ENCODE data around the gene NLRC3. TPM values are rescaled to one million over a fixed set of nuclear protein-coding genes. Genes with fewer than 3 reads are reported as not detected.

NLRC3 gene
- total and polyA plus RNA-seq, 3 donors from 2014 or later: 0.76 to 3.0 (median 1.9) TPM

DNA sequence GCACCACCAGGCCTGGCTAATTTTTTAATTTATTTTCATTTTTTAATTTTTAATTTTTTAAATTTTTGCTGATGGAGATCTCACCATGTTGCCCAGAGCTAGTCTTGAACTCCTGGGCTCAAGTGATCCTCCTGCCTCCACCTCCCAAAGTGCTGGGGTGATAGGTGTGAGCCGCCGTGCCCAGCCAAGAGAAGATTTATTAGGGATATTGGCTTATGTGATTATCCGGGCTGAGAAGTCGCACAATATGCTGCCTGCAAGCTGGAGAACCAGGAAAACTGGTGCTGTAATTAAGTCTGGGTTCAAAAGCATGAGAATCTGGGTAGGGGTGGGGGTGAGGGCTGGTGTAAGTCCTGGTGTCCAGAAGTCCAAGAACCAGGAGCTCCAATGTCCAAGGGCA, 79.4 kb downstream of the NLRC3 start:
- H3K27me3 ChIP-seq: no peaks in the 10 kb centered on the region
- no peak overlapping the region for H3K27ac ChIP-seq
- 91 to 98% methylated on average over 4 of the region's 4 CpGs for WGBS, 2 donors
- no peaks in the 10 kb centered on the region for H3K9me3 ChIP-seq
- intact Hi-C loops (cut with DNase I; ENCODE audit: low total_unique reads): no loop called here
- TF ChIP-seq POLR2A (IDR thresholded peaks at IDR 0.05): no peak
- no peak for TF ChIP-seq CTCF (IDR thresholded peaks at IDR 0.05)
- peaks cover 10% of the 10 kb centered on the region for H3K4me1 ChIP-seq
- H3K4me3 ChIP-seq: no peak overlapping the region
- DNase-seq: no peak
- H3K36me3 ChIP-seq (ENCODE audit: low read depth, missing control alignments): no peaks in the 10 kb centered on the region

DNA sequence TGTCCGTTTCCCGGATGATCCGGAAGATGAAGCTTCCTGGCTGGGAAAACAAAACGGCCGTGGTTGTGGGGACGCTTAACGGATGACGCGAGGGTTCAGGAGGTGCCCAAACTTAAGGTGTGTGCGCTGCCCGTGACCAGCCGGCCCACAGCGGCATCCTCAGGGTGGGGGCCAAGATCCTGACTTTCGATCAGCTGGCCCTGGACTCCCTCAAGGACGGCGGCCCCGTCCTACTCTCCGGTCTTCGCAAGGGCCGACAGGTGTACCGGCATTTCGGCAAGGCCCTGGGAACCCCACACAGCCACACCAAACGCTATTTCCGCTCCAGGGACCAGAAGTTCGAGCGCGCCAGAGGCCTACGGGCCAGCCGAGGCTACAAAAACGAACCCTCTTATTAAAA, 80.8 kb downstream of the NLRC3 start:
- peak overlapping the region; percentile 29 to 42 for H3K4me3 ChIP-seq
- 68 to 85% methylated on average over 30 of the region's 30 CpGs for WGBS, 2 donors
- H3K4me1 ChIP-seq: peaks cover under 1% of the 10 kb centered on the region
- H3K27ac ChIP-seq: peak overlapping the region in 1 of 2 donors; percentile 15
- no peaks in the 10 kb centered on the region for H3K9me3 ChIP-seq
- no peak for DNase-seq
- H3K36me3 ChIP-seq (ENCODE audit: low read depth, missing control alignments): no peaks in the 10 kb centered on the region
- H3K27me3 ChIP-seq: no peaks in the 10 kb centered on the region
- intact Hi-C loops (cut with DNase I; ENCODE audit: low total_unique reads): no loop called here
- TF ChIP-seq CTCF (IDR thresholded peaks at IDR 0.05): no peak
- TF ChIP-seq POLR2A (IDR thresholded peaks at IDR 0.05): no peak

DNA sequence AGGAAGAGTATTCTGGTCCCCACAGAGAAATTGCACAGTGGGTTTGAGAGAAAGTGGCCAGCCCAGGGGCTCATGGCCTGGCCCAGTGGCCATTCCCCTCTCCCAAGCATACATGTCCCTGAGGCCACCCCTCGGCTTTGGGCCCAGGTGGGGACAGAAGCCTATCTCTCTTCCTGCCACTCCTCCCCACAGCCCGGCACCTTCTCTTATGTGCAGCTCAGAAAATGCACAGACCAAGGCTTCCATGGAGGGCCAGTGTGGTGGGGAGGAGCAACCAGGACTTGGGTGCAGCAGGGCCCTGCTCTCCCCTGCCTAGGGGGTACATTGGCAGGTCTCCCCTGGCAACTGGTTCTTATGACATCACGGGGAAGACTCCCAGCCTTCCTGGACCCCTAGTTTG, 82.0 kb downstream of the NLRC3 start, which contains the start of gene C16orf90:
Gene C16orf90 (minus strand): TSS at position 314 of the 400 bp plus-strand sequence. CDS start 68 bp downstream, at position 246.
- no peaks in the 10 kb centered on the region for H3K9me3 ChIP-seq
- 84 to 92% methylated on average over 3 of the region's 3 CpGs for WGBS, 2 donors
- no peaks in the 10 kb centered on the region for H3K27me3 ChIP-seq
- peak within 1 kb of the TSS; percentile 29 to 42 for H3K4me3 ChIP-seq
- H3K4me1 ChIP-seq: no peaks in the 10 kb centered on the region
- peak within 1 kb of the TSS in 1 of 2 donors; percentile 15 for H3K27ac ChIP-seq
- TF ChIP-seq POLR2A (IDR thresholded peaks at IDR 0.05) (no peak), CTCF (IDR thresholded peaks at IDR 0.05) (no peak)
- no peaks in the 10 kb centered on the region for H3K36me3 ChIP-seq (ENCODE audit: low read depth, missing control alignments)
- intact Hi-C loops (cut with DNase I; ENCODE audit: low total_unique reads): no loop called here
- no peak for DNase-seq

GRCh38 chr16:3494386-3494973, 82.7 kb downstream of the NLRC3 start:
- WGBS, 2 donors: 88 to 97% methylated on average over 9 to 11 of the region's 16 CpGs
- Histone ChIP-seq H3K4me1 (no peaks in the 10 kb centered on the region), H3K9me3 (no peaks in the 10 kb centered on the region), H3K36me3 (ENCODE audit: low read depth, missing control alignments) (no peaks in the 10 kb centered on the region), H3K27ac (no peak overlapping the region), H3K27me3 (no peaks in the 10 kb centered on the region), H3K4me3 (no peak overlapping the region)
- no peak for DNase-seq
- no peak for TF ChIP-seq POLR2A (IDR thresholded peaks at IDR 0.05)
- TF ChIP-seq CTCF (IDR thresholded peaks at IDR 0.05): no peak
- intact Hi-C loops (cut with DNase I; ENCODE audit: low total_unique reads): no loop called here

GRCh38 chr16:3492356-3492755, 84.8 kb downstream of the NLRC3 start:
- H3K4me1 ChIP-seq: no peaks in the 10 kb centered on the region
- no peak for DNase-seq
- intact Hi-C loops (cut with DNase I; ENCODE audit: low total_unique reads): no loop called here
- H3K9me3 ChIP-seq: no peaks in the 10 kb centered on the region
- no peaks in the 10 kb centered on the region for H3K36me3 ChIP-seq (ENCODE audit: low read depth, missing control alignments)
- H3K27me3 ChIP-seq: no peaks in the 10 kb centered on the region
- 85% methylated on average over 7 to 10 of the region's 10 CpGs for WGBS, 2 donors
- no peak overlapping the region for H3K4me3 ChIP-seq
- TF ChIP-seq POLR2A (IDR thresholded peaks at IDR 0.05) (no peak), CTCF (IDR thresholded peaks at IDR 0.05) (no peak)
- no peak overlapping the region for H3K27ac ChIP-seq

Data from testis (tissue), 3 donors.